ENCODE measurements around the gene NCBP3. TPM values are rescaled to one million over a fixed set of nuclear protein-coding genes. Genes with fewer than 3 reads are reported as not detected.

Gene NCBP3
- total RNA-seq, 6 experiments from 2014 or later, result 22.4 to 28.6 (median 25.3) TPM

DNA sequence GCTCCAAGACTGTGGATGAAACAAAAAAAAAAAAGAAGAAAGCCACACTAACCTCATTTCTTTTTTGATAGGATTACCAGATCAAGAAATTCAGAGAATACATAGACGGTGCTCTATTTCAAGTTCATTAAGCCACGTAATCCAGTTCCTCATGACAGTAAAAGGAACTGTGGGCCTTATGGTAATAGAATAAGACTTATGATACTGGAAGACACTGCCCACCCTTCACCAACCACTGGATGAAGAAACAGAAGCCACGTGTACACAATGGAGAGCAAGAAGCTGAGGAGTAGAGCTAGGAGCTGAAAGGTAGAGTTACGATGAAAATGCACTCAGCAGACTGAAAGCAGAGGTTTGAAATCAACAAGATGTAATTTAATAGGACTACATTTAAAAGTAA is 11.2 kb downstream of the NCBP3 start:
- Mint-ChIP-seq H3K4me3 (no peak overlapping the region), H3K4me1 (ENCODE audit: low read depth) (peaks cover 12% of the 10 kb centered on the region), H3K27ac (no peak overlapping the region), H3K9me3 (no peaks in the 10 kb centered on the region), H3K27me3 (ENCODE audit: insufficient read depth) (no peaks in the 10 kb centered on the region), H3K36me3 (ENCODE audit: low read depth) (peaks cover 10% of the 10 kb centered on the region)
- no peak for DNase-seq
- TF ChIP-seq, protein P1, sequence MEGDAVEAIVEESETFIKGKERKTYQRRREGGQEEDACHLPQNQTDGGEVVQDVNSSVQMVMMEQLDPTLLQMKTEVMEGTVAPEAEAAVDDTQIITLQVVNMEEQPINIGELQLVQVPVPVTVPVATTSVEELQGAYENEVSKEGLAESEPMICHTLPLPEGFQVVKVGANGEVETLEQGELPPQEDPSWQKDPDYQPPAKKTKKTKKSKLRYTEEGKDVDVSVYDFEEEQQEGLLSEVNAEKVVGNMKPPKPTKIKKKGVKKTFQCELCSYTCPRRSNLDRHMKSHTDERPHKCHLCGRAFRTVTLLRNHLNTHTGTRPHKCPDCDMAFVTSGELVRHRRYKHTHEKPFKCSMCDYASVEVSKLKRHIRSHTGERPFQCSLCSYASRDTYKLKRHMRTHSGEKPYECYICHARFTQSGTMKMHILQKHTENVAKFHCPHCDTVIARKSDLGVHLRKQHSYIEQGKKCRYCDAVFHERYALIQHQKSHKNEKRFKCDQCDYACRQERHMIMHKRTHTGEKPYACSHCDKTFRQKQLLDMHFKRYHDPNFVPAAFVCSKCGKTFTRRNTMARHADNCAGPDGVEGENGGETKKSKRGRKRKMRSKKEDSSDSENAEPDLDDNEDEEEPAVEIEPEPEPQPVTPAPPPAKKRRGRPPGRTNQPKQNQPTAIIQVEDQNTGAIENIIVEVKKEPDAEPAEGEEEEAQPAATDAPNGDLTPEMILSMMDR (IDR thresholded peaks at IDR 0.05), result no peak

DNA sequence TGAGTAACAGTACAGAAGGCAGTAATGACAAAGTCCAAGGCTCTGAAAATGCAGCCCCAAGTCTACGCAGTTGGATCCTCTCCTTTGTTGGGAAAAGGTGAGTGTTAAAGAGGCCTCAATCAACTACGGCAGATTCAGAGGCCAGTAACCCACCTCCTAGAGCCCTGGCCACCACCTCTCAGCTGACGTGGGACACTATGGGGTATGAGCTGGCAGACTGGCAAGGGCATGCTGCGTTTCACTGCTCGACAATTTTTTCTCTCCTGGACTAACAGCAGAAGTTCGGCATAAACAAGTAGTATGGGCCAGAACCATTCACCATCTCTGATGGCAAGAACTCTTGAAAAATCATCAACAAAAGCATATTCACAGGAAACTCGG is 17.2 kb downstream of the NCBP3 start:
- Mint-ChIP-seq H3K4me1 (ENCODE audit: low read depth) (peaks cover 22% of the 10 kb centered on the region), H3K27me3 (ENCODE audit: insufficient read depth) (no peaks in the 10 kb centered on the region), H3K27ac (no peak overlapping the region), H3K36me3 (ENCODE audit: low read depth) (peaks cover 38% of the 10 kb centered on the region), H3K4me3 (no peak overlapping the region), H3K9me3 (no peaks in the 10 kb centered on the region)
- DNase-seq, result no peak
- TF ChIP-seq, protein P1 (IDR thresholded peaks at IDR 0.05), result no peak

DNA sequence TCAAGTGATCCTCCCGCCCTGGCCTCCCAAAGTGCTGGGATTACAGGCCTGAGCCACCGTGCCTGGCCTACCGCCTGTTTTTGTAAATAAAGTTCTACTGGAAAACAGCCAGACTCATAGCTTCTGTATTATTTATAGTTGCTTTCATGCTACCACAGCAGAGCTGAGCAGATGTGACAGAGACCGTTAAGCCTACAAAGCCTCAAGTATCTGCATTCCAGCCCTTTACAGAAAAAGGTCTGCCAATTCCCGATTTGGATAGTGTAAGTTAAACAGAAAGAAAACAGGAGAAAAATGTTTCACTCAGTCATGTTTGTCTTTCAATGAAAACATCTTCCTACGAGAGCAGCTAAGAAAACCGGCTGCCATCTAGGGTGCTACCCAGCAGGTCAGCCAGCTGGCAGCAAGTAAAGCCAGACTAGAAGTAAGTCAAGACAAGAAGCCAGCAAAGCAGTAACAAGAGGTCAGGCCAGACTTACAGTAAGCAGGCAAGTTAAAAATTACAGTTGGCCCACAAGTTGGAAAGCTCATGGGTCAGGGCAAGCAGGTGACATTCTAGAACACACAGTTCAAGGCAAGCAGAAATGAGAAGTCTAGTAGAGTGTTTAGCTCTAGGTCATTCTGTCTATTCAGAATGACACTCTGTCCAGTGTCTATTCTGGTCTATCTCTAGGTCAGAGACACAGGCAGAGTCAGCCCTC is 17.7 kb downstream of the NCBP3 start:
- peaks cover 41% of the 10 kb centered on the region for H3K36me3 Mint-ChIP-seq (ENCODE audit: low read depth)
- no peak overlapping the region for H3K4me3 Mint-ChIP-seq
- H3K9me3 Mint-ChIP-seq, result no peaks in the 10 kb centered on the region
- peaks cover 22% of the 10 kb centered on the region for H3K4me1 Mint-ChIP-seq (ENCODE audit: low read depth)
- no peaks in the 10 kb centered on the region for H3K27me3 Mint-ChIP-seq (ENCODE audit: insufficient read depth)
- TF ChIP-seq, protein P1 (IDR thresholded peaks at IDR 0.05), result no peak
- peak overlapping the region; percentile 70 for H3K27ac Mint-ChIP-seq
- peak; percentile 21 for DNase-seq

DNA sequence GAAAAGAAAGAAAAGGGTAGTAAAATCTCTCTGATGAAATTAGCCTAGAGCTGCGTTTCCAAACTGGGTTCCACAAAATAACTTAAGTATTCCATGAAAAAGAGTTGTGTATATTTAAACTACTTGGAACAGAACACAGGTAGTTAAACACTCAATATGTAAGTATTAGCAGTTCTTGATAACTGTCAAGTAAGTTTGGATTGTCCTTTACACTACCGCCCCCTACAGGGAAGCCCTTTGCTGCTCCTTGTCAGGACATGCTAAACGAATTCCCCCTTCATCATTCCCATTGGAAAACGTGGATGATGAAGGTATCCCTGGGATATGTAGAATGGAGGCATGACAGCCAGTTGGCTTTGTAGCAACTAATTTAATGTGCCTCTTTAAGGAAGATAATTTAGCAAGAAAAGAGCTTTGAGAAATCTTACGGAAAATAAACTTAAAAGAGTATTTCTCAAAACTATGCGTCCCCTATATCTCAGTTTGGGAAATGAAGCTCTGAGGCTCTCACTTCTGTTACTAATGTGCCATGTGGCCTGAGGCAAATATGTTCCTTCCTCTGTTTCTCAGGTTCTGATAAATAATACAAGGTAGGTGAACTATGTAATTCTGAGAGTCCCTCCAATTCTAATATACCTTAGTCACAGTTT is 18.8 kb downstream of the NCBP3 start:
- Mint-ChIP-seq H3K36me3 (ENCODE audit: low read depth) (peaks cover 43% of the 10 kb centered on the region), H3K27me3 (ENCODE audit: insufficient read depth) (no peaks in the 10 kb centered on the region), H3K4me3 (no peak overlapping the region), H3K27ac (peak overlapping the region; percentile 69), H3K9me3 (no peaks in the 10 kb centered on the region), H3K4me1 (ENCODE audit: low read depth) (peaks cover 22% of the 10 kb centered on the region)
- DNase-seq, result peak; percentile 59
- TF ChIP-seq, protein P1 (IDR thresholded peaks at IDR 0.05), result peak; percentile 85

DNA sequence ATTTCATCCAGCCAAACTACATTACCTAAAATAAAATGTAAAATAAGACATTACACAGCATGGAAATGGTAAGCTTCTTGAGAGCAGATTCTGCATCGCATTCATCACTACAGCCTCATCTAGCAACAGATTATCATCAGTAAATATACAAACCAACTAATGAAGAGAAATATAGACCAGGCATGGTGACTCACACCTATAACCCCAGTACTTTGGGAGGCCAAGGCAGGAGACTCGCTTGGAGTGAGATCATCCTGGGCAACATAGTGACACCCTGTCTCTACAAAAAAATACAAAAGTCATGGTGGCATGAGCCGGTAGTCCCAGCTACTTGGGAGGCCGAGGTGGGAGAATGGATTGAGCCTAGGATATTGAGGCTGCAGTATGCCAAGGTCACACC is 19.9 kb downstream of the NCBP3 start:
- H3K4me3 Mint-ChIP-seq, result no peak overlapping the region
- peak overlapping the region; percentile 84 for H3K27ac Mint-ChIP-seq
- H3K9me3 Mint-ChIP-seq, result no peaks in the 10 kb centered on the region
- H3K4me1 Mint-ChIP-seq (ENCODE audit: low read depth), result peaks cover 22% of the 10 kb centered on the region
- no peaks in the 10 kb centered on the region for H3K27me3 Mint-ChIP-seq (ENCODE audit: insufficient read depth)
- TF ChIP-seq, protein P1 (IDR thresholded peaks at IDR 0.05), result no peak
- DNase-seq, result peak; percentile 72
- H3K36me3 Mint-ChIP-seq (ENCODE audit: low read depth), result peaks cover 50% of the 10 kb centered on the region
